Large intestine (tissue), 3 donors: ENCODE results near the gene ARID5B. TPM values are rescaled to one million over a fixed set of nuclear protein-coding genes. Genes with fewer than 3 reads are reported as not detected.

ENCODE experiments used
- DNase-seq, 2 donors: peaks; one replicate each; pipeline versions ENCODE4 v3.0.0 to v3.0.0-alpha.2; 2013
- H3K27ac ChIP-seq: one replicate; pipeline ENCODE4 v1.5.1; 2013; ENCODE audit warnings: low read length
- H3K27me3 ChIP-seq: 2 replicates; pipeline ENCODE4 v1.6.1; 2013; ENCODE audit warnings: low read length; ENCODE audit not compliant: control insufficient read depth, insufficient read depth
- H3K36me3 ChIP-seq: 2 replicates; pipeline ENCODE4 v1.6.1; 2013; ENCODE audit warnings: low read length; ENCODE audit not compliant: control insufficient read depth, insufficient read depth
- H3K4me1 ChIP-seq: one replicate; pipeline ENCODE4 v1.6.1; 2013; ENCODE audit warnings: low read length; ENCODE audit not compliant: control insufficient read depth, insufficient read depth
- H3K4me3 ChIP-seq: one replicate; pipeline ENCODE4 v1.5.1; 2013; ENCODE audit warnings: low read length
- H3K9me3 ChIP-seq: one replicate; pipeline ENCODE4 v1.6.1; 2013; ENCODE audit warnings: mild to moderate bottlenecking, low read depth, low read length, moderate library complexity; ENCODE audit not compliant: control insufficient read depth
- WGBS: methylation state at CpG from one replicate; pipeline ENCODE4 v1.1.5; 2013; ENCODE audit warnings: low lambda C conversion rate; ENCODE audit not compliant: insufficient coverage; 5-methylcytosine and 5-hydroxymethylcytosine counted together
- polyA plus RNA-seq: library from polyadenylated mRNA; unstranded; fragments of 120-200 nt; gene quantifications from one replicate; pipeline ENCODE4 v1.2.1, GENCODE V29; 2013

The ARID5B gene
- polyA plus RNA-seq, 1 donor = 19.9 TPM

- WGBS = no CpG with 5 or more reads among the region's 1 CpG
- Histone ChIP-seq H3K27ac (peak overlapping the region; percentile 59), H3K36me3 (peaks cover 23% of the 10 kb centered on the region), H3K27me3 (no peaks in the 10 kb centered on the region), H3K4me3 (no peak overlapping the region), H3K4me1 (peaks cover 31% of the 10 kb centered on the region), H3K9me3 (no peaks in the 10 kb centered on the region)
- DNase-seq = no peak
Measured at GRCh38 chr10:62058896-62059216, 157.4 kb downstream of the ARID5B start.

GRCh38 chr10:62059217-62059920 lies 157.9 kb downstream of the ARID5B start:
- 0% methylated on average over 1 of the region's 4 CpGs for WGBS
- Histone ChIP-seq H3K36me3 (peaks cover 27% of the 10 kb centered on the region), H3K4me3 (no peak overlapping the region), H3K9me3 (no peaks in the 10 kb centered on the region), H3K27ac (peak overlapping the region; percentile 59), H3K27me3 (no peaks in the 10 kb centered on the region), H3K4me1 (peaks cover 27% of the 10 kb centered on the region)
- DNase-seq = peak in 1 of 2 donors; percentile 73

- H3K27me3 ChIP-seq = no peaks in the 10 kb centered on the region
- H3K36me3 ChIP-seq = peaks cover 41% of the 10 kb centered on the region
- WGBS = no CpG with 5 or more reads among the region's 1 CpG
- no peaks in the 10 kb centered on the region for H3K9me3 ChIP-seq
- DNase-seq = no peak
- no peak overlapping the region for H3K4me3 ChIP-seq
- no peak overlapping the region for H3K27ac ChIP-seq
- H3K4me1 ChIP-seq = peaks cover 22% of the 10 kb centered on the region
Measured at GRCh38 chr10:62062028-62062427, 160.5 kb downstream of the ARID5B start.

- WGBS = 100% methylated on average over 1 of the region's 4 CpGs
- Histone ChIP-seq H3K4me3 (no peak overlapping the region), H3K27me3 (no peaks in the 10 kb centered on the region), H3K27ac (no peak overlapping the region), H3K9me3 (no peaks in the 10 kb centered on the region), H3K36me3 (peaks cover 43% of the 10 kb centered on the region), H3K4me1 (peaks cover 19% of the 10 kb centered on the region)
- no peak for DNase-seq
Measured at GRCh38 chr10:62062752-62063512, 161.4 kb downstream of the ARID5B start.

- H3K9me3 ChIP-seq = no peaks in the 10 kb centered on the region
- peaks cover 9% of the 10 kb centered on the region for H3K4me1 ChIP-seq
- no peak overlapping the region for H3K27ac ChIP-seq
- no peaks in the 10 kb centered on the region for H3K27me3 ChIP-seq
- peaks cover 45% of the 10 kb centered on the region for H3K36me3 ChIP-seq
- WGBS = no CpG with 5 or more reads among the region's 3 CpGs
- H3K4me3 ChIP-seq = no peak overlapping the region
- DNase-seq = no peak
Measured at GRCh38 chr10:62063795-62064472, 162.4 kb downstream of the ARID5B start.

- Histone ChIP-seq H3K36me3 (peaks cover 54% of the 10 kb centered on the region), H3K9me3 (no peaks in the 10 kb centered on the region), H3K27ac (no peak overlapping the region), H3K27me3 (no peaks in the 10 kb centered on the region), H3K4me3 (no peak overlapping the region), H3K4me1 (no peaks in the 10 kb centered on the region)
- no peak for DNase-seq
- no CpG with 5 or more reads among the region's 1 CpG for WGBS
Measured at GRCh38 chr10:62067560-62067959, 166.1 kb downstream of the ARID5B start.

- Histone ChIP-seq H3K36me3 (peaks cover 57% of the 10 kb centered on the region), H3K27ac (no peak overlapping the region), H3K27me3 (no peaks in the 10 kb centered on the region), H3K4me1 (no peaks in the 10 kb centered on the region), H3K4me3 (no peak overlapping the region), H3K9me3 (no peaks in the 10 kb centered on the region)
- WGBS = 90% methylated on average over 4 of the region's 7 CpGs
- no peak for DNase-seq
Measured at GRCh38 chr10:62068464-62068863, 167.0 kb downstream of the ARID5B start.

- Histone ChIP-seq H3K36me3 (peaks cover 54% of the 10 kb centered on the region), H3K27me3 (no peaks in the 10 kb centered on the region), H3K9me3 (no peaks in the 10 kb centered on the region), H3K4me3 (no peak overlapping the region), H3K27ac (no peak overlapping the region), H3K4me1 (no peaks in the 10 kb centered on the region)
- WGBS = 85% methylated on average over 3 of the region's 8 CpGs
- DNase-seq = no peak
Measured at GRCh38 chr10:62069452-62070178, 168.1 kb downstream of the ARID5B start.

GRCh38 chr10:62071846-62072281 lies 170.4 kb downstream of the ARID5B start:
- Histone ChIP-seq H3K36me3 (peaks cover 57% of the 10 kb centered on the region), H3K27ac (no peak overlapping the region), H3K4me1 (no peaks in the 10 kb centered on the region), H3K4me3 (no peak overlapping the region), H3K27me3 (no peaks in the 10 kb centered on the region), H3K9me3 (no peaks in the 10 kb centered on the region)
- WGBS = no CpG with 5 or more reads among the region's 6 CpGs
- no peak for DNase-seq

GRCh38 chr10:62072901-62073300 lies 171.4 kb downstream of the ARID5B start:
- WGBS = no CpG with 5 or more reads among the region's 2 CpGs
- H3K4me1 ChIP-seq = no peaks in the 10 kb centered on the region
- H3K4me3 ChIP-seq = no peak overlapping the region
- DNase-seq = no peak
- H3K9me3 ChIP-seq = no peaks in the 10 kb centered on the region
- no peaks in the 10 kb centered on the region for H3K27me3 ChIP-seq
- H3K36me3 ChIP-seq = peaks cover 55% of the 10 kb centered on the region
- H3K27ac ChIP-seq = no peak overlapping the region
